Right lobe of liver (tissue), 6 donors: Measurements from ENCODE around the gene CCT8. TPM values are rescaled to one million over a fixed set of nuclear protein-coding genes. Genes with fewer than 3 reads are reported as not detected.

Source experiments
- ATAC-seq, 4 donors: fragments of 200-7000 bp; cut with Tn5 transposase; one replicate each; pipeline ENCODE4 v1.9.1; 2020; ENCODE audit warnings: mild to moderate bottlenecking in 4 of 4, moderate library complexity in 4 of 4
- DNase-seq, 3 donors: peaks; one replicate each; pipeline ENCODE4 v3.0.0-alpha.2; 2020
- H3K27ac ChIP-seq, 3 donors: fragments of 200-600 bp; one replicate each; pipeline ENCODE4 v1.8.0; 2022
- H3K27me3 ChIP-seq, 2 donors: fragments of 200-600 bp; one replicate each; pipeline ENCODE4 v1.8.0; 2022
- H3K36me3 ChIP-seq, 4 donors: fragments of 200-600 bp; sonication (generic) in 1 of 4; one replicate each; pipeline versions ENCODE4 v1.5.1 to v1.8.0; 2017 to 2022; ENCODE audit warnings: control low read depth in 1 of 4
- H3K4me1 ChIP-seq, 4 donors: fragments of 200-600 bp; sonication (generic) in 1 of 4; one replicate each; pipeline versions ENCODE4 v1.5.1 to v1.8.0; 2017 to 2022; ENCODE audit warnings: control low read depth in 1 of 4
- H3K4me3 ChIP-seq, 3 donors: fragments of 200-600 bp; one replicate each; pipeline ENCODE4 v1.8.0; 2022
- H3K9me3 ChIP-seq, 4 donors: fragments of 200-600 bp; sonication (generic) in 1 of 4; one replicate each; pipeline versions ENCODE4 v1.5.1 to v1.8.0; 2017 to 2022; ENCODE audit warnings: control low read depth in 1 of 4
- CTCF ChIP-seq, 4 donors: fragments of 200-600 bp in 3 of 4; fragments of 450-650 bp in 1 of 4; IDR thresholded peaks; one replicate each; pipeline versions ENCODE4 v1.5.1 to v1.8.0; 2016 to 2022; ENCODE audit warnings: antibody characterized with exemption in 4 of 4, mild to moderate bottlenecking in 2 of 4
- POLR2A ChIP-seq: fragments of 450-650 bp; IDR thresholded peaks from one replicate; pipeline ENCODE4 v1.6.1; 2017; ENCODE audit warnings: antibody characterized with exemption, mild to moderate bottlenecking
- WGBS: methylation state at CpG from one replicate; pipeline ENCODE4 v1.1.6; 2018; ENCODE audit warnings: low coverage, low lambda C conversion rate; ENCODE audit not compliant: insufficient coverage; ENCODE audit errors: missing lambda C conversion rate; 5-methylcytosine and 5-hydroxymethylcytosine counted together
- intact Hi-C, 2 donors: fragments of 100-400 bp; cut with DNase I; formaldehyde crosslinking; loops; one replicate each; pipeline versions ENCODE4 v1.11.2 to v1.14.1; 2022
- total RNA-seq, 6 experiments: library from RNA; depleted of rRNA in 2 of 6; stranded (reverse); fragments of >200 nt in 2 of 6; fragmentation: NEBNext Ultra II Directional in 3 of 6; extraction: Animal tissue kit (Norgen Biotek cat#: 25700) in 3 of 6; gene quantifications; one replicate each; pipeline versions ENCODE4 v1.1.0 to v1.2.4, GENCODE V29; 2016 to 2023
- donor health status: DM: no; HTN: yes; CAD: no.
- donor health status: DM: no; HTN: no; CAD: no.
- donor health status: DM: no; HTN: no; CAD: no.
- donor health status: DM: no; HTN: yes; CAD: no.
- donor health status: DM: no; HTN: yes; CAD: no.

Gene CCT8
- total RNA-seq, 6 experiments from 2014 or later = 34.3 to 83.1 (median 55.0) TPM

- no peak for TF ChIP-seq CTCF (IDR thresholded peaks at IDR 0.05)
- TF ChIP-seq POLR2A = no peak
- intact Hi-C loops = no loop called here
- WGBS = 62% methylated on average over 8 of the region's 8 CpGs
- no peaks in the 10 kb centered on the region for H3K27me3 ChIP-seq
- H3K4me3 ChIP-seq = no peak overlapping the region
- H3K9me3 ChIP-seq = no peaks in the 10 kb centered on the region
- no peak for ATAC-seq
- peaks cover 0 to 15% (median 6%) of the 10 kb centered on the region in 4 donors for H3K4me1 ChIP-seq
- DNase-seq = no peak
- no peaks in the 10 kb centered on the region for H3K36me3 ChIP-seq
- H3K27ac ChIP-seq = no peak overlapping the region
These were observed 23.0 kb upstream of the CCT8 start for GRCh38 chr21:29096218-29097015.

- ATAC-seq (peak; percentile 87 to 93 (median 88)), DNase-seq (peak; percentile 52 to 81 (median 65))
- no peaks in the 10 kb centered on the region for H3K36me3 ChIP-seq
- peaks cover 0 to 20% (median 10%) of the 10 kb centered on the region in 4 donors for H3K4me1 ChIP-seq
- H3K27ac ChIP-seq = peak overlapping the region; percentile 52 to 81 (median 80)
- 16% methylated on average over 9 of the region's 9 CpGs for WGBS
- no peaks in the 10 kb centered on the region for H3K9me3 ChIP-seq
- peak overlapping the region in 1 of 3 donors; percentile 18 for H3K4me3 ChIP-seq
- no peaks in the 10 kb centered on the region for H3K27me3 ChIP-seq
- intact Hi-C loops = loop anchor here (5.0 kb wide), 1 partner anchor 280 kb away; no protein-coding TSS in a partner anchor
- TF ChIP-seq POLR2A (no peak), CTCF (IDR thresholded peaks at IDR 0.05) (no peak)
These were observed 18.9 kb upstream of the CCT8 start for GRCh38 chr21:29092102-29092959.

GRCh38 chr21:29091033-29091432 is 17.6 kb upstream of the CCT8 start:
- TF ChIP-seq CTCF (IDR thresholded peaks at IDR 0.05) = no peak
- no peak for TF ChIP-seq POLR2A
- peak in 1 of 4 donors; percentile 7 for ATAC-seq
- Histone ChIP-seq H3K27ac (peak overlapping the region; percentile 38 to 80 (median 66)), H3K9me3 (no peaks in the 10 kb centered on the region), H3K4me3 (no peak overlapping the region), H3K27me3 (no peaks in the 10 kb centered on the region), H3K36me3 (no peaks in the 10 kb centered on the region), H3K4me1 (peaks cover 0 to 20% (median 9%) of the 10 kb centered on the region in 4 donors)
- 17% methylated on average over 1 of the region's 1 CpG for WGBS
- intact Hi-C loops = loop anchor here (5.0 kb wide), 1 partner anchor 281 kb away; no protein-coding TSS in a partner anchor
- DNase-seq = no peak

- DNase-seq (no peak), ATAC-seq (no peak)
- no peaks in the 10 kb centered on the region for H3K36me3 ChIP-seq
- intact Hi-C loops = no loop called here
- no peaks in the 10 kb centered on the region for H3K9me3 ChIP-seq
- no peak overlapping the region for H3K4me3 ChIP-seq
- 77% methylated on average over 6 of the region's 8 CpGs for WGBS
- TF ChIP-seq CTCF (IDR thresholded peaks at IDR 0.05) (no peak), POLR2A (no peak)
- H3K27ac ChIP-seq = no peak overlapping the region
- no peaks in the 10 kb centered on the region for H3K27me3 ChIP-seq
- no peaks in the 10 kb centered on the region for H3K4me1 ChIP-seq
These were observed 11.8 kb upstream of the CCT8 start for GRCh38 chr21:29085106-29085752.
